CD14-positive monocyte (primary cell): ENCODE measurements around the gene SLC6A18. TPM values are rescaled to one million over a fixed set of nuclear protein-coding genes. Genes with fewer than 3 reads are reported as not detected.

Experiments used
- DNase-seq, 3 donors: peaks; one replicate each; pipeline ENCODE4 v3.0.0-alpha.2; 2011 to 2022
- H2AFZ ChIP-seq: 2 replicates; pipeline ENCODE4 v1.6.0; 2012; ENCODE audit warnings: mild to moderate bottlenecking, low read depth, low read length, inconsistent platforms; ENCODE audit not compliant: insufficient read depth, poor library complexity, severe bottlenecking
- H3K27ac ChIP-seq, 2 donors: 1 replicate in 1 of 2; 2 replicates in 1 of 2; pipeline ENCODE4 v1.5.1; 2012 to 2013; ENCODE audit warnings: low read length in 2 of 2, control low read depth in 1 of 2, inconsistent platforms in 1 of 2, low read depth in 1 of 2, mild to moderate bottlenecking in 1 of 2
- H3K27me3 ChIP-seq, 2 donors: one replicate each; pipeline versions ENCODE4 v1.6.0 to v1.6.1; 2011 to 2013; ENCODE audit warnings: low read length in 2 of 2; ENCODE audit not compliant: control insufficient read depth in 2 of 2, insufficient read depth in 2 of 2
- H3K36me3 ChIP-seq, 2 donors: replicated peaks in 1 of 2; 1 replicate in 1 of 2; 2 replicates in 1 of 2; pipeline versions ENCODE4 v1.5.1 to v1.6.1; 2012 to 2013; ENCODE audit warnings: low read length in 2 of 2, control low read depth in 1 of 2, inconsistent platforms in 1 of 2, mild to moderate bottlenecking in 1 of 2; ENCODE audit not compliant: insufficient read depth in 2 of 2, control insufficient read depth in 1 of 2
- H3K4me1 ChIP-seq, 2 donors: 1 replicate in 1 of 2; 2 replicates in 1 of 2; pipeline versions ENCODE4 v1.5.1 to v1.6.1; 2012 to 2013; ENCODE audit warnings: low read length in 2 of 2, control low read depth in 1 of 2, inconsistent platforms in 1 of 2, mild to moderate bottlenecking in 1 of 2, moderate library complexity in 1 of 2; ENCODE audit not compliant: insufficient read depth in 2 of 2, control insufficient read depth in 1 of 2
- H3K4me2 ChIP-seq: replicated peaks from 2 replicates; pipeline ENCODE3; 2012; ENCODE audit warnings: low read length, moderate library complexity, mild to moderate bottlenecking; ENCODE audit not compliant: poor library complexity, severe bottlenecking; ENCODE audit errors: extremely low read depth
- H3K4me3 ChIP-seq, 3 experiments: fragments of 200-600 bp in 1 of 3; sonication (generic) in 1 of 3; replicated peaks in 1 of 3; 1 replicate in 2 of 3; 2 replicates in 1 of 3; pipeline ENCODE4 v1.5.1; 2011 to 2013; ENCODE audit warnings: low read length in 3 of 3, mild to moderate bottlenecking in 3 of 3, control low read depth in 2 of 3, low read depth in 2 of 3, inconsistent platforms in 1 of 3, moderate library complexity in 1 of 3
- H3K79me2 ChIP-seq: 2 replicates; pipeline ENCODE4 v1.6.0; 2012; ENCODE audit warnings: mild to moderate bottlenecking, control low read depth, inconsistent platforms, low read length, moderate library complexity; ENCODE audit not compliant: insufficient read depth
- H3K9ac ChIP-seq: 2 replicates; pipeline ENCODE4 v1.6.0; 2017; ENCODE audit warnings: low read length, mild to moderate bottlenecking; ENCODE audit not compliant: insufficient read depth, poor library complexity, severe bottlenecking
- H3K9me3 ChIP-seq, 2 donors: replicated peaks in 1 of 2; 1 replicate in 1 of 2; 2 replicates in 1 of 2; pipeline versions ENCODE4 v1.5.1 to v1.6.1; 2012 to 2013; ENCODE audit warnings: low read length in 2 of 2, control low read depth in 1 of 2; ENCODE audit not compliant: control insufficient read depth in 1 of 2, insufficient read depth in 1 of 2
- H4K20me1 ChIP-seq: 2 replicates; pipeline ENCODE4 v1.6.0; 2012; ENCODE audit warnings: mild to moderate bottlenecking, low read length, control low read depth, moderate library complexity; ENCODE audit not compliant: insufficient read depth
- H3K27ac Mint-ChIP-seq, 7 donors: one replicate each; pipeline ENCODE4 v1.8.0; 2020; ENCODE audit warnings: mild to moderate bottlenecking in 7 of 7, mixed read lengths in 7 of 7, moderate library complexity in 6 of 7, inconsistent platforms in 2 of 7
- H3K27me3 Mint-ChIP-seq, 3 donors: one replicate each; pipeline ENCODE4 v1.8.0; 2021 to 2022; ENCODE audit warnings: low read depth in 3 of 3, mild to moderate bottlenecking in 3 of 3, mixed read lengths in 3 of 3, moderate library complexity in 3 of 3, inconsistent platforms in 1 of 3
- H3K36me3 Mint-ChIP-seq, 2 donors: one replicate each; pipeline ENCODE4 v1.8.0; 2020; ENCODE audit warnings: mixed read lengths in 2 of 2, inconsistent platforms in 1 of 2, mild to moderate bottlenecking in 1 of 2
- H3K4me1 Mint-ChIP-seq: one replicate; pipeline ENCODE4 v1.8.0; 2020; ENCODE audit warnings: mild to moderate bottlenecking, mixed read lengths
- H3K4me3 Mint-ChIP-seq, 2 donors: one replicate each; pipeline ENCODE4 v1.8.0; 2020; ENCODE audit warnings: mild to moderate bottlenecking in 2 of 2, mixed read lengths in 2 of 2, moderate library complexity in 1 of 2
- H3K9me3 Mint-ChIP-seq, 7 donors: one replicate each; pipeline ENCODE4 v1.8.0; 2020 to 2022; ENCODE audit warnings: mixed read lengths in 7 of 7, mild to moderate bottlenecking in 6 of 7, moderate library complexity in 6 of 7, inconsistent platforms in 2 of 7
- CTCF ChIP-seq: fragments of 200-600 bp; IDR thresholded peaks from one replicate; pipeline ENCODE4 v1.8.0; 2022; ENCODE audit warnings: antibody characterized with exemption, mild to moderate bottlenecking
- WGBS: methylation state at CpG from one replicate; pipeline ENCODE4 v1.1.5; 2013; ENCODE audit warnings: missing lambda C conversion rate; ENCODE audit not compliant: insufficient coverage; 5-methylcytosine and 5-hydroxymethylcytosine counted together
- intact Hi-C, 2 donors: fragments of 100-400 bp; cut with micrococcal nuclease; formaldehyde crosslinking; loops; one replicate each; pipeline versions ENCODE4 v1.15.0 to v1.15.1; 2023
- polyA plus RNA-seq, 3 donors: library from polyadenylated mRNA; depleted of rRNA in 1 of 3; unstranded in 2 of 3; stranded (reverse) in 1 of 3; fragments of 300-500 nt in 2 of 3; fragments of >200 nt in 1 of 3; fragmentation: Illumina TruSeq in 2 of 3; gene quantifications; 1 replicate in 2 of 3; 2 replicates in 1 of 3; pipeline ENCODE4 v1.2.3, GENCODE V29; 2012 to 2021

SLC6A18 gene
- polyA plus RNA-seq, 3 donors, result not detected

- Mint-ChIP-seq H3K27me3 (peaks cover 17 to 42% (median 23%) of the 10 kb centered on the region in 3 donors), H3K4me1 (no peaks in the 10 kb centered on the region), H3K9me3 (peaks cover 0 to 8% (median 5%) of the 10 kb centered on the region in 7 donors), H3K27ac (no peak overlapping the region), H3K4me3 (peak overlapping the region in 1 of 2 donors; percentile 62), H3K36me3 (no peaks in the 10 kb centered on the region)
- no peak overlapping the region for H3K4me3 ChIP-seq
- H3K27ac ChIP-seq, result no peak overlapping the region
- H3K79me2 ChIP-seq, result no peaks in the 10 kb centered on the region
- H3K4me1 ChIP-seq, result no peaks in the 10 kb centered on the region
- no peak overlapping the region for H3K9ac ChIP-seq
- 94% methylated on average over 60 of the region's 60 CpGs for WGBS
- TF ChIP-seq CTCF, result no peak
- no peaks in the 10 kb centered on the region for H3K36me3 ChIP-seq
- peaks cover 0 to 16% of the 10 kb centered on the region in 2 donors for H3K27me3 ChIP-seq
- H4K20me1 ChIP-seq, result no peaks in the 10 kb centered on the region
- H3K4me2 ChIP-seq, result no peak overlapping the region
- H3K9me3 ChIP-seq, result peaks cover 0 to 7% of the 10 kb centered on the region in 2 donors
- intact Hi-C loops, result no loop called here
- no peak for DNase-seq
- no peak overlapping the region for H2AFZ ChIP-seq
These were observed 68.4 kb downstream of the SLC6A18 start for GRCh38 chr5:1293416-1294205.

GRCh38 chr5:1294206-1294834, 69.1 kb downstream of the SLC6A18 start:
- H3K9ac ChIP-seq, result no peak overlapping the region
- no peak for DNase-seq
- H3K9me3 ChIP-seq, result no peaks in the 10 kb centered on the region
- H3K9me3 Mint-ChIP-seq, result peaks cover 0 to 8% (median 0%) of the 10 kb centered on the region in 7 donors
- peaks cover 19 to 42% (median 22%) of the 10 kb centered on the region in 3 donors for H3K27me3 Mint-ChIP-seq
- no peak overlapping the region for H3K27ac ChIP-seq
- peaks cover 0 to 16% of the 10 kb centered on the region in 2 donors for H3K27me3 ChIP-seq
- H3K79me2 ChIP-seq, result no peaks in the 10 kb centered on the region
- H3K4me1 Mint-ChIP-seq, result no peaks in the 10 kb centered on the region
- TF ChIP-seq CTCF, result no peak
- H3K4me1 ChIP-seq, result no peaks in the 10 kb centered on the region
- no peak overlapping the region for H3K27ac Mint-ChIP-seq
- H4K20me1 ChIP-seq, result no peaks in the 10 kb centered on the region
- H2AFZ ChIP-seq, result no peak overlapping the region
- intact Hi-C loops, result no loop called here
- no peak overlapping the region for H3K4me3 ChIP-seq
- H3K4me3 Mint-ChIP-seq, result peak overlapping the region in 1 of 2 donors; percentile 26
- H3K36me3 Mint-ChIP-seq, result no peaks in the 10 kb centered on the region
- no peaks in the 10 kb centered on the region for H3K36me3 ChIP-seq
- H3K4me2 ChIP-seq, result peak overlapping the region; percentile 29
- WGBS, result 27% methylated on average over 67 of the region's 69 CpGs
